ENCODE results near the gene SAC3D1.

GRCh38 chr11:65040847-65041622, at the start of gene SAC3D1:
- peak; percentile 87 for TF ChIP-seq POLR2AphosphoS5 (IDR thresholded peaks at IDR 0.05; ENCODE audit: borderline replicate concordance, low read depth, low read length)
- no peak for TF ChIP-seq EZH2 (IDR thresholded peaks at IDR 0.05)
